Islet precursor cell (in vitro differentiated cells): ENCODE results near the gene CARMIL1.
A peak's percentile ranks its signal among the peaks of the same experiment; 100 is the strongest.

Experiments
- DNase-seq: peaks from one replicate; pipeline ENCODE4 v3.0.0-alpha.2; 2018

The CARMIL1 gene

GRCh38 chr6:25312034-25312620 lies 33.0 kb downstream of the CARMIL1 start:
- DNase-seq = peak; percentile 11

GRCh38 chr6:25312703-25313102 lies 33.5 kb downstream of the CARMIL1 start:
- peak; percentile 44 for DNase-seq

GRCh38 chr6:25314509-25315175 lies 35.5 kb downstream of the CARMIL1 start:
- no peak for DNase-seq

- no peak for DNase-seq
These were observed 36.3 kb downstream of the CARMIL1 start for GRCh38 chr6:25315194-25316177.

GRCh38 chr6:25316626-25317025 lies 37.5 kb downstream of the CARMIL1 start:
- DNase-seq = no peak

GRCh38 chr6:25318589-25318988 lies 39.4 kb downstream of the CARMIL1 start:
- no peak for DNase-seq

- DNase-seq = peak; percentile 74
These were observed 41.3 kb downstream of the CARMIL1 start for GRCh38 chr6:25320459-25320858.

- no peak for DNase-seq
These were observed 43.5 kb downstream of the CARMIL1 start for GRCh38 chr6:25322692-25323091.

- no peak for DNase-seq
These were observed 45.0 kb downstream of the CARMIL1 start for GRCh38 chr6:25324066-25324762.

- DNase-seq = no peak
These were observed 47.0 kb downstream of the CARMIL1 start for GRCh38 chr6:25326126-25326525.

GRCh38 chr6:25326960-25327359 lies 47.8 kb downstream of the CARMIL1 start:
- no peak for DNase-seq

- DNase-seq = no peak
These were observed 48.3 kb downstream of the CARMIL1 start for GRCh38 chr6:25327432-25327831.

- DNase-seq = no peak
These were observed 50.1 kb downstream of the CARMIL1 start for GRCh38 chr6:25329161-25329817.

GRCh38 chr6:25329982-25330381 lies 50.8 kb downstream of the CARMIL1 start:
- DNase-seq = no peak

GRCh38 chr6:25330796-25331685 lies 51.9 kb downstream of the CARMIL1 start:
- no peak for DNase-seq

- no peak for DNase-seq
These were observed 53.0 kb downstream of the CARMIL1 start for GRCh38 chr6:25332165-25332564.

GRCh38 chr6:25332655-25333071 lies 53.5 kb downstream of the CARMIL1 start:
- DNase-seq = no peak

GRCh38 chr6:25333471-25333870 lies 54.3 kb downstream of the CARMIL1 start:
- no peak for DNase-seq

GRCh38 chr6:25334793-25335192 lies 55.6 kb downstream of the CARMIL1 start:
- DNase-seq = no peak

GRCh38 chr6:25336996-25337395 lies 57.8 kb downstream of the CARMIL1 start:
- DNase-seq = no peak

GRCh38 chr6:25337431-25337830 lies 58.3 kb downstream of the CARMIL1 start:
- no peak for DNase-seq
